HL-60 (cell line): ENCODE results near the gene LOXL3.

Source experiments
- POLR2AphosphoS5 ChIP-seq: IDR thresholded peaks from 2 replicates; pipeline ENCODE4 v1.6.1; 2012; ENCODE audit warnings: low read depth
- SPI1 ChIP-seq: IDR thresholded peaks from 2 replicates; pipeline ENCODE4 v1.6.1; 2012; ENCODE audit warnings: low read depth, mild to moderate bottlenecking, borderline replicate concordance
- TF ChIP-seq, protein P1 (sequence below): IDR thresholded peaks from one replicate; pipeline ENCODE4 v1.5.1; 2011; ENCODE audit warnings: low read length, control low read depth, inconsistent platforms; ENCODE audit not compliant: insufficient read depth

DNA sequence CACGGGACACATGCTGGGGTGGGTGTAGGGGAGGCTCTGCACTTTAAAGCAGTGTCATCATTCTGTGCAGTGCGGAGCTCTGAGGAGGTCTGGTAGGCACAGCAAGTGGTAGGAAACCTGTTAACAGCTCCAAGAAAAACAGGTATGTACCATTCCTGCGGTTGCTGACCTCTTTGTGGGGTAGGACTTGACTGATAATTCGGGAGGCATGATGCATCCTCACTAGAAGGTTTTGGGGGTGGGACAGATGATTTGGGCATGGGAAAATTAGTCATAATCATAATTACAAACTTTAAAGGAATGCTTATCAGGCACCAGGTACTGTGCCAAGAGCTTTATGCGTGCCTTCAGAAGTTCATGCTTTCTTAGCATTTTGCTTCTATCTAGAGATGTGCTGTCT lies 10.5 kb upstream of the LOXL3 start:
- TF ChIP-seq POLR2AphosphoS5 (no peak), SPI1 (no peak)
- TF ChIP-seq, protein P1, sequence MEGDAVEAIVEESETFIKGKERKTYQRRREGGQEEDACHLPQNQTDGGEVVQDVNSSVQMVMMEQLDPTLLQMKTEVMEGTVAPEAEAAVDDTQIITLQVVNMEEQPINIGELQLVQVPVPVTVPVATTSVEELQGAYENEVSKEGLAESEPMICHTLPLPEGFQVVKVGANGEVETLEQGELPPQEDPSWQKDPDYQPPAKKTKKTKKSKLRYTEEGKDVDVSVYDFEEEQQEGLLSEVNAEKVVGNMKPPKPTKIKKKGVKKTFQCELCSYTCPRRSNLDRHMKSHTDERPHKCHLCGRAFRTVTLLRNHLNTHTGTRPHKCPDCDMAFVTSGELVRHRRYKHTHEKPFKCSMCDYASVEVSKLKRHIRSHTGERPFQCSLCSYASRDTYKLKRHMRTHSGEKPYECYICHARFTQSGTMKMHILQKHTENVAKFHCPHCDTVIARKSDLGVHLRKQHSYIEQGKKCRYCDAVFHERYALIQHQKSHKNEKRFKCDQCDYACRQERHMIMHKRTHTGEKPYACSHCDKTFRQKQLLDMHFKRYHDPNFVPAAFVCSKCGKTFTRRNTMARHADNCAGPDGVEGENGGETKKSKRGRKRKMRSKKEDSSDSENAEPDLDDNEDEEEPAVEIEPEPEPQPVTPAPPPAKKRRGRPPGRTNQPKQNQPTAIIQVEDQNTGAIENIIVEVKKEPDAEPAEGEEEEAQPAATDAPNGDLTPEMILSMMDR: no peak
